ENCODE data around the gene LDHAL6B.
"Not testable (repeated sequence)": the region's sequence is repeated elsewhere in the genome, so short reads cannot be mapped to it uniquely, and the experiment has no call there.

Gene LDHAL6B
- 0 reads per million in 2 donors for total RNA-seq

GRCh38 chr15:59206623-59207183, at the start of gene LDHAL6B:
Gene LDHAL6B, plus strand, starts transcription at chr15:59206843. Its CDS starts 98 bp downstream, at chr15:59206941.
- no peak for DNase-seq

DNA sequence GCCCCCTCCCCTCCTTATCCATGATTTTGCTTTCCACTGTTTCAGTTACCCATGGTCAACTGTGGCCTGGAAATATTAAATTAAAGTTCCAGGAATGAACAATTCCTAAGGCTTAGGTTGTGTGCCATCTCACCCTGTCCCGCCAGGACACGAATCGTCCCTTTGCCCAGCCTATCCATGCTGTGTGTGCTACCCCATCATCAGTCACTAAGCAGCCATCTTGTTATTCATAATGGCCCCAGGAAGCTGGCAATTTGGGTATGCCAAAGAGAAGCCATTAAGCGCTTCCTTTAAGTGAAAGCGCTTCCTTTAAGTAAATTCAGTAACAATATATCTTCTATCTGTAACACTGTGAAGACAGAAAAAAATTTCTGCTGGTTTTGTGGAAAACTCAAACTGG, 49.2 kb upstream of the LDHAL6B start:
- no peak for DNase-seq

GRCh38 chr15:59157840-59158700, 48.6 kb upstream of the LDHAL6B start:
- DNase-seq, result no peak

DNA sequence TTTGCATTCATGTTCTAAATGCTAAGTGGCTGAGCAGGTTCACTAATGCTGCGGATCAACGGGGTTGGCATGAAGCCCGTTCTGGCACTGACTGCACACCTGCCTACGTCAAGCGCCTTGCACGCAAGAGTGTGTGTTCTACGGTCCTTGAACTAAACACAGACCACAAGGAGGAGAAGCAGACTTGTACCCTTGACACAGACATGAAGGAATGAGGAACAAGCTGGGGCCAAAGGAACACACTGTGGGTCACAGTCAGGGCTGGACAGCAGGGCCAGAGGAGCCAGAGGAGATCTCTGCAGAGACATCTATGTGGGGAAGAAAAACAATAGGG, 48.0 kb upstream of the LDHAL6B start:
- DNase-seq, result no peak

DNA sequence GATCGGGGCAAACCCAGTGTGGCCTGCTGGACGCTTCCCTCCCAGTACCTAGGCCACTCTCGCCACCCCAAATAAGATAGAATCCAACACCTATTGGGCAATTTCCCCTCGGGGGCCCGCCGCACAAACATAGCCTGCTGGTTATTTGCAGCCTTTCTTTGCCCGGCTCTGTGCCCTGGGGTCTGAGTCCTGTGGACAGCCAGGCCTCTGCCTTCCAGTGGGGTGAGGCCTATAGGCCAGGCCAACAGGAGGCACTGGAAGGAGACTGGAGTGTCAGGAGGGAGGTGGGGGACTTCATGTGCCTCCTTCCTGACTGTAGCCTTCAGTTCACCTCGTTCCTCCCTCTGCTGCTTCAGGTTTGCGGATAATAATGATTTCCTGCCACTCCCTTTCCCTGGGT, 47.4 kb upstream of the LDHAL6B start:
- no peak for DNase-seq

GRCh38 chr15:59160880-59161593, 45.6 kb upstream of the LDHAL6B start:
- peak in 1 of 5 experiments; percentile 18 for DNase-seq

DNA sequence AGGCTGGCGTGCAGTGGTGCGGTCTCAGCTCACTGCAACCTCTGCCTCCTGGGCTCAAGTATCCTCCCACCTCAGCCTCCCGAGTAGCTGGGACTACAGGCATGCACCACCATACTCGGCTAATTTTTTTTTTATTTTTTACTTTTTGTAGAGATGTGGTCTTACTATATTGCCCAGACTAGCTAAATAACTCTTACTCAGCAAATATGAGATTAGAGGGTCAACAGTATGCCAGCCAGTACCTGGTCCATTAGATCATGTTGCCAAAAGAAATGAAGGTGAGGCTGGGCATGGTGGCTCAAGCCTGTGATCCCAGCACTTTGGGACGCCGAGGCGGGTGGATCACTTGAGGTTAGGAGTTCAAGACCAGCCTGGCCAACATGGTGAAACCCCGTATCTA, 44.6 kb upstream of the LDHAL6B start:
- DNase-seq, result not testable (repeated sequence)

GRCh38 chr15:59165726-59166125, 40.9 kb upstream of the LDHAL6B start:
- peak in 1 of 5 experiments; percentile 47 for DNase-seq

DNA sequence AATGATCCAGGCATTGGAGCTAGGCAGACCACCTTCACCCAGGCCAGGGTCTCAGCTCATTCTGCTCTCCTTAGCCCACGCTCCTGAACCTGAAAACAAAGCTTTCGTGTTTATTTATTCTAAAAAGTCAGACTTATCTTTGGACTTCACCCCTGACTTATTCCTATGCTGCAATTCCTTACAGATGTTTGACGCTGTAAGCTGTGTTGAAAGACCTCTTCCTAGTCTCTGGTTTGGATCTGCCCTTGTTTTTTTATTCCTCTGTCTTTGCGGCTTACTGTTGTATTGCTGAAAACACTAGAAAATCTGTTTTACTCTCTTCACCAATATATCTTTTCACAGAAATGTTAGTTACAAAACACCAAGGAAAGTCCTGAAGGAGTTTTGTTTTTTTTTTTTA, 40.5 kb upstream of the LDHAL6B start:
- DNase-seq, result no peak

- no peak for DNase-seq
Measured at GRCh38 chr15:59166601-59167265, 39.9 kb upstream of the LDHAL6B start.

- no peak for DNase-seq
Measured at GRCh38 chr15:59168536-59168935, 38.1 kb upstream of the LDHAL6B start.

GRCh38 chr15:59169251-59169708, 37.4 kb upstream of the LDHAL6B start:
- no peak for DNase-seq

DNA sequence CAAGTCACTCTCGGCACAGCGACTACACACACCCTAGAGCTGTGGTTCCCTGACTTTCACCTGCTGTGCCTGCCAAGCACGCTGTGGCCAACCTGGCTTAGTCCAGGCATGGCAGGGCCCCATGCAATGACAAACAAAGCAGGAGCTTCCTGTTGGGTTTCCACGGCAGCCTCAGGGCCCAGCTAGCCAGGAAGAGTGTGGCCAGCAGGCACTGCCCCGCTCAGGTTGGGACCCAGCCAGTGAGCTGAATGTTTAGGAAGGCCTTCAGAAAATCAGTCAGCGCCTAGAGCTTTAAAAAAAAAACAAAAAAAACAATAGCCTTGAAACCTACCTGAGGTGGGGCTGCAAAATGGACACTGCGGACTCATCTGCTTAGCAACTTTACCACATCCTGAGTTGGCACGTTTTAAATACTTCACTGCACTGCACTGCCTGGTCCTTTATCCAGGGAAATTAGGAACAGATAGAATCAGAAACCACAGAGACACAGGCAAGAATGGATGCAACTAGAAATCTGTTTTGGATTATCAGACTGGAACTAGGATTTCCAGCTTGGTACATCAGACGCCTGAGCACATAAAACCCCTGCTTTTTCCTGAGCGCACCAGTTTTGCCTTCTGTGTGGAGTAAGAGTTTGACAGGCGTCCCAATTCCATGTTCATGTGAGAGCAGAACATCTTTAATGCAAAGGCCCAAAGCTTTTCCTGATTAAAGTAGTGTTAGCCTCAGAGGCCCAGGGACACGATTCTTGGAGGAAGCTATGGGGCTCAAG, 36.2 kb upstream of the LDHAL6B start:
- DNase-seq, result no peak

GRCh38 chr15:59171067-59171397, 35.6 kb upstream of the LDHAL6B start:
- no peak for DNase-seq

DNA sequence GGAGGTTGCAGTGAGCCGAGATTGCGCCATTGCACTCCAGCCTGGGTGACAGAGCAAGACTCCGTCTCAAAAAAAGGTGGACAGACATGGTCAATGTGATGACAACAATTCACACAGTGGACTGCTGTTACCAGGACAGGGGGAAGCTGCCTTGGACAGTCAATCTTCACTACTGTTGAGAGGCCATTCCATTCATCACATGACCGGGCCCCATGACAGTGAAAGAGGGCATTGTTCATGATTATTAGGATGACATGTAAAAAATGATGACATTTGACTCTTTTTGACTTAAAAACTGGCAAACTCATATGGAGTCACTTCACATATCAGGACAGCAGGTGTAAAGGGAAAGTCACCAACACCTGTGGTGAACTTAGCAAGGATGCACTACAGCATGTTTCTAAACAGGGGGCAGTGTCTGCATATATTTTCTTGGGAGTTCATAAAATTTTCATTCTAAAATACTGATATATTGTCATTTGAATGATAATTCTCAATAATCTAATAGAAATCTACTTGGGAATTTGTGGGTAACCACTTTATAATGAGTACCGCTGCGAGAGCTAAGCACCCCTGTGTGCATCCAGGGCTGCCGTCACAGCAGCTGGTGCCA, 34.2 kb upstream of the LDHAL6B start:
- DNase-seq, result no peak

GRCh38 chr15:59173194-59173593, 33.4 kb upstream of the LDHAL6B start:
- DNase-seq, result no peak

DNA sequence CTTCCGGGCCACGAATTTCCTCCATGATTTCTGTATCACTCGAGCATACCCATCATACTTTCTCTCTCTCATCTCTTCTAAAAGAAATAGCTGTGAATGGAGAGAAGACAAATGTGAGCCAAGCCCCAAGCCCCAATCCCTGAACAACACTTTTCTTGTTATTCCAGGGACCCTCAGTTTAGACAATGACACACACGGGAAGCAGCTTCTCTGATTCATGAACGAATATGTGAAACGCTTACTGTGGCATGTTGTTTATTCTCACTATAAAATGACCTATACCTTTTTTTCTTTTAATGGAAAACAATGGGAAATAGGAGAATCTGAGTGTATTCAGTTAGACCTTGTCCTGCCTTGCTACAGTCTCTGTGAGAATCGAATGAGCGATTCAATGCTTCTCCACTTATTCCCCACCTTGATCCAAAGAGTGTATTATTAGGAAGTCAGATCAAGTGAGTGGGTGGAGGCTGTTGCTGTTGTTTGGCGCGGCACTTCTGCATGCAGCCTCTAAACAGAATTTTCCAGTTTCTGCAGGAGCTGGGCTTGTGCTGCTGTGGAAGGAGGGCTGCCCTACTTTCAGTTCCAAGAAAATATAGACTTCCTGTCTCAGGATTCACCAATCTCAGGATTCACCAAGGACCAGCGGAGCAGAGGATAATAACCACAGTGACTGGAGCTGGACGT, 32.4 kb upstream of the LDHAL6B start:
- DNase-seq, result no peak

DNA sequence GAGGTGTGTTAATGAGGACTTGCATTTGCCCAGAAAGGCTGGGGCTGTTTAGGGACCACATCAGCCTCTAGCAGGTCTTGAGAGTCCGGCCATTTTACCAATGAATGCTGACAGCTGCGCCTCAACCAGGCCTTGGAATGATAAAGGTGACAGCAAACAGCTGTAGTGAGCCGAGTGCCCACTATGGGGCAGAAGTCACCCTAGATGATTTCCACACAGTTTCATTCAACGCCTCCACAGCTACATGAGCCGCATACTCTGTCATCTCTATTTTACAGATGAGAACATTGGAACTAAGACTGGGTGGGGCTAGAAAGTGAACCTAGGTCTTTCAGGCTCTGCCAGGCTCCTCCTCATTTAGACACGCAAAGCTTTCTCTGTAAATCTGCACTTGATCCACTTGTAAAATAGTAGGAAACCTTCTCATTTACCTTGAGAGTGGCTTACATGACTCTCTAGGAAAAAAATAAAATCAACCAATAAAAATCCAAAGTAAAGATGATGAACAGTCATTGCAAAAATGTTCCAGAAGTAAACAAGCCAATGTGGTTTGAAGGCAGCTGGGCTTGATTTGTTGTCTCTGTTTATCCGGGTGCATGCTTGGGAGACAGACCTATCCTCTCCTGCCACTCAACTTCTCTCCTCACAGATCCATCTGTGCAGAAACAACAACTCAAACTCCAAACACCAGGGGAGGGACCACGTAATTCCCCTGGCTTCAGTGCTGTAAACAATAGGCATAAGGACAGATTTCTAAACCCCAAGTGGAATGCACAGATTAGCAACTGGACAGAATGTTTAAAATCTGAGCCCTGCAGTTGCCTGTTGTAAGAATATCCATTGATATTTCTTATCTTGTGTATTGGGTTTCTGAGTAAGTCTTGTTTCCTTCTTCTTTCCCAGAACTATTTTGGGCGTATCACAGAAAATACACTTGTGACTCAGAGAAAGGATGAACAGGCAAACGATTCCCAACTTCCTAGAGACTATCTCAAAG, 31.5 kb upstream of the LDHAL6B start:
- peak in 2 of 5 experiments; percentile 14 to 71 for DNase-seq

DNA sequence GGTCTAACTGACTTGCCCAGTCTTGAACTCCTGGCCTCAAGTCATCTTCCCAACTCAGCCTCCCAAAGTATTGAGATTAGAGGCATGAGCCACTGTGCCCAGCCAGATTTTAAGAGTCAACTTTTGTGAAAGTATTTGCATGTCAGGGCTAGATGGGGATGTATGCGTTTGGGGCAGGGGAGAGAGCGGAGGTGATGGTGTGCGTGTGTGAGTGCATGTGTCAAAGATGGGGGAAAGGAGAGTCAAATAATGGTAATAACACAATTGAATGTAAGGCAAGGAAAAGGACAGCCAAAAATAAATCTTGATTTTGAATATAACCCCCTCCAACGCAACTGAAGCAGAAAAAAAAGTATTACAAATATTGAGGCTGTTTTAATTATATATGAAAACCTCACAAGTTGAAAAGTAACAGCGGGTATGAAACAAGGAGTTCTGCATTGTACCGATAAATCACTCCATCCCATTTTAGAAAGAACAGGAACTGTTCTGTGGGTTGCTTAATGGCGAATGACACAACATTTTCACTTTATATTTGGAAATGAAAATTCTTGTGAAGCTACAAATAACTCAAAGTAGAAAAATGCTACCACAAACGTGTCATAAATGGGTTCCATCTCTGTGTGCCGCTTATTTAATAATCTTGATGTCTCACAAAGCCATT, 29.9 kb upstream of the LDHAL6B start:
- DNase-seq, result no peak

GRCh38 chr15:59177317-59177660, 29.4 kb upstream of the LDHAL6B start:
- no peak for DNase-seq

Measured in T-helper 2 cell (primary cell).